A673 (cell line): ENCODE results near the gene ALDH1B1. TPM values are rescaled to one million over a fixed set of nuclear protein-coding genes. Genes with fewer than 3 reads are reported as not detected.

Experiments
- BruUV-seq: library from RNA; stranded (reverse); fragments of 400-500 nt; replicated peaks from 2 replicates; lab custom pipeline; 2021; lab: Mats Ljungman, UMichigan
- CTCF ChIA-PET: fragments of 300-600 bp; sonication (Branson Sonifier 250); formaldehyde crosslinking; loops from one replicate; lab custom pipeline; 2022; ENCODE audit warnings: antibody characterized with exemption; lab: Charles Lee
- POLR2A ChIA-PET: fragments of 300-600 bp; sonication (Branson Sonifier 250); formaldehyde crosslinking; loops from one replicate; lab custom pipeline; 2022; ENCODE audit warnings: antibody characterized with exemption; ENCODE audit not compliant: low non-redundant PET; lab: Charles Lee
- DNase-seq: peaks from one replicate; pipeline ENCODE4 v3.0.0-alpha.2; 2015; ENCODE audit warnings: low spot score
- H3K27ac ChIP-seq: fragments of 200-600 bp; sonication (generic); 2 replicates; pipeline ENCODE4 v1.5.1; 2016; ENCODE audit warnings: mixed run types, low read depth, mild to moderate bottlenecking, mixed read lengths, antibody characterized with exemption, low read length; ENCODE audit not compliant: poor library complexity, severe bottlenecking
- H3K27me3 ChIP-seq: fragments of 200-600 bp; sonication (generic); replicated peaks from 2 replicates; pipeline ENCODE4 v1.6.1; 2017; ENCODE audit warnings: mixed run types, low read depth, mild to moderate bottlenecking, mixed read lengths, antibody characterized with exemption, low read length; ENCODE audit not compliant: insufficient read depth, poor library complexity
- H3K36me3 ChIP-seq: fragments of 200-600 bp; sonication (generic); 2 replicates; pipeline ENCODE4 v1.6.1; 2016; ENCODE audit warnings: mixed run types, mild to moderate bottlenecking, mixed read lengths, antibody characterized with exemption, low read length; ENCODE audit not compliant: insufficient read depth, poor library complexity, severe bottlenecking
- H3K4me1 ChIP-seq: fragments of 200-600 bp; sonication (generic); 2 replicates; pipeline ENCODE4 v1.6.1; 2017; ENCODE audit warnings: mixed run types, mild to moderate bottlenecking, mixed read lengths, antibody characterized with exemption, low read length; ENCODE audit not compliant: insufficient read depth, poor library complexity, severe bottlenecking
- H3K4me3 ChIP-seq: fragments of 200-600 bp; sonication (generic); 2 replicates; pipeline ENCODE4 v1.5.1; 2016; ENCODE audit warnings: low read depth, mixed run types, mild to moderate bottlenecking, mixed read lengths, low read length; ENCODE audit not compliant: poor library complexity, severe bottlenecking
- H3K9me3 ChIP-seq: fragments of 200-600 bp; sonication (generic); 2 replicates; pipeline ENCODE4 v1.6.1; 2016; ENCODE audit warnings: mixed run types, low read depth, mild to moderate bottlenecking, mixed read lengths, antibody characterized with exemption, low read length; ENCODE audit not compliant: poor library complexity, severe bottlenecking
- CTCF ChIP-seq: fragments of 300-800, 200-600 bp; sonication (generic); conservative IDR thresholded peaks from 2 replicates; pipeline ENCODE4 v1.5.1; 2017; ENCODE audit warnings: low read depth, mild to moderate bottlenecking, antibody characterized with exemption, low read length, moderate library complexity, mixed read lengths
- EZH2 ChIP-seq: fragments of 200-600 bp; sonication (generic); IDR thresholded peaks from 2 replicates; pipeline ENCODE4 v1.6.1; 2017; ENCODE audit warnings: borderline replicate concordance, low read depth, mild to moderate bottlenecking, mixed read lengths, antibody characterized with exemption, low read length; ENCODE audit not compliant: poor library complexity, severe bottlenecking
- intact Hi-C: fragments of 100-400 bp; cut with micrococcal nuclease; formaldehyde crosslinking; loops from one replicate; pipeline ENCODE4 v1.10.0; 2022; ENCODE audit not compliant: unreplicated experiment
- total RNA-seq: library from RNA; stranded (reverse); gene quantifications from 2 replicates; pipeline ENCODE4 v1.2.3, GENCODE V29; 2021

The ALDH1B1 gene
- total RNA-seq, 1 experiment from 2014 or later: 29.0 TPM

GRCh38 chr9:38371495-38371894 is 21.0 kb upstream of the ALDH1B1 start:
- Histone ChIP-seq H3K4me3 (no peak overlapping the region), H3K9me3 (no peaks in the 10 kb centered on the region), H3K4me1 (no peaks in the 10 kb centered on the region), H3K36me3 (no peaks in the 10 kb centered on the region), H3K27me3 (no peaks in the 10 kb centered on the region), H3K27ac (no peak overlapping the region)
- no peak for TF ChIP-seq CTCF
- TF ChIP-seq EZH2: no peak
- DNase-seq: no peak
- BruUV-seq: no TSS peak
- intact Hi-C loops: no loop called here
- CTCF ChIA-PET: no interaction called here
- POLR2A ChIA-PET: no interaction called here

GRCh38 chr9:38372762-38373619 is 19.5 kb upstream of the ALDH1B1 start:
- POLR2A ChIA-PET: no interaction called here
- H3K27ac ChIP-seq: no peak overlapping the region

GRCh38 chr9:38373679-38374078 is 18.8 kb upstream of the ALDH1B1 start:
- no peak for TF ChIP-seq CTCF
- TF ChIP-seq EZH2: no peak
- H3K4me3 ChIP-seq: no peak overlapping the region
- no peaks in the 10 kb centered on the region for H3K27me3 ChIP-seq
- H3K9me3 ChIP-seq: no peaks in the 10 kb centered on the region
- ChIA-PET CTCF (no interaction called here), POLR2A (no interaction called here)
- no peaks in the 10 kb centered on the region for H3K4me1 ChIP-seq
- intact Hi-C loops: no loop called here
- no peaks in the 10 kb centered on the region for H3K36me3 ChIP-seq
- no peak overlapping the region for H3K27ac ChIP-seq
- no peak for DNase-seq
- no TSS peak for BruUV-seq

More at GRCh38 chr9:38372762-38373619, 19.5 kb upstream of the ALDH1B1 start:
- BruUV-seq: no TSS peak
- CTCF ChIA-PET: no interaction called here
- DNase-seq: no peak
- Histone ChIP-seq H3K4me3 (no peak overlapping the region), H3K4me1 (no peaks in the 10 kb centered on the region), H3K36me3 (no peaks in the 10 kb centered on the region), H3K27me3 (no peaks in the 10 kb centered on the region), H3K9me3 (no peaks in the 10 kb centered on the region)
- intact Hi-C loops: no loop called here
- TF ChIP-seq CTCF (no peak), EZH2 (no peak)
